Thyroid gland (tissue), 4 donors: Measurements from ENCODE around the gene NUP62CL.

Experiments
- CTCF ChIP-seq, 6 experiments: fragments of 200-600 bp in 3 of 6; fragments of 450-650 bp in 3 of 6; sonication (generic) in 3 of 6; IDR thresholded peaks; one replicate each; pipeline ENCODE4 v1.5.1; 2016 to 2019; ENCODE audit warnings: antibody characterized with exemption in 6 of 6, mild to moderate bottlenecking in 2 of 6, inconsistent platforms in 1 of 6, moderate library complexity in 1 of 6
- POLR2A ChIP-seq, 2 donors: fragments of 450-650 bp; IDR thresholded peaks; one replicate each; pipeline ENCODE4 v1.6.1; 2017; ENCODE audit warnings: antibody characterized with exemption in 2 of 2, mild to moderate bottlenecking in 2 of 2, moderate library complexity in 1 of 2

DNA sequence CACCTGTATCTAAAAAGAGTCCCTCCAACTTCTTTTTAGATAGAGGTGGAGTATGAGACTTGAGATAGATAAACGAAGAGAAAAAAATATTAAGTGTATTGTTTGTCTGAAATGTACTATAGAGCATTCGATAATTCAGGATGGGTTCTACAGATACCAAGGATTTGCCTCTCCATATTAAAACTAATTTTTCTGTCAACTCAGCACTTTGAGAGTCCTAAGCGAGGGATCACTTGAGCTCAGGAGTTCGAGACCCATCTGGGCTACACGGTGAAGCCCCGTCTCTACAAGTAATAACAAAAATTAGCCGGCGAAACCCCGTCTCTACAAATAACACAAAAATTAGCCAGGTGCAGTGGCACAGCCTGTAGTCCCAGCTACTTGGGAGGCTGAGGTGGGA lies 1.7 kb upstream of the NUP62CL start:
- no peak for TF ChIP-seq CTCF (IDR thresholded peaks at IDR 0.05)
- no peak for TF ChIP-seq POLR2A (IDR thresholded peaks at IDR 0.05)
